ENCODE results near the gene UGT1A9. TPM values are rescaled to one million over a fixed set of nuclear protein-coding genes. Genes with fewer than 3 reads are reported as not detected.

The UGT1A9 gene
- total and polyA plus RNA-seq, 2 of the 4 experiments (the other 2 are of a cell fraction): not detected

DNA sequence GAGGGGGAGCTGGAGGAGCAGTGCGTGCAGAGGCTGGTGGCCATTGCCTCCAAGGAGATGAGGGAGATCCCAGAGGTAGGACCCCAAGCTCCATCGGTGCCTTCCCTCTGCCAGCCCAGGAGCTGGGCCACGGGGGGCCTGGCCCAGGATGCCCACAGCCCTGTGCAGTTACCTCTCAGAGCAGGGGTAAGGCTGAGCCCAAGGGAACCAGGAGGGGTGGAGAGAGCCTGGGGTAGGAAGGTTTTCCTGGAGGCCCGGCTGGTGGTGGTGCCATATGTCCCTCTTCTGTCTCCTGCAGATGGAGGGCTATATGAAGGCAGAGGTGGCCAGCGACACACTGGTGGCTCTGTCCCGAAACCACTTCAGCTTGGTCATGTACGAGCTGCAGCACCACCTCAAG is 117.9 kb downstream of the UGT1A9 start:
- H3K27ac ChIP-seq (ENCODE audit: insufficient read depth, low read length): no peak overlapping the region
- H3K4ac ChIP-seq (ENCODE audit: low read depth, low read length): no peak overlapping the region
- BruUV-seq (replicated peaks): no TSS peak
- dilution Hi-C loops (cut with HindIII; ENCODE audit: low sequenced_read_pairs, unreplicated experiment) (no loop called here), in situ Hi-C loops (cut with MboI; ENCODE audit: low sequenced_read_pairs) (no loop called here), intact Hi-C loops (cut with micrococcal nuclease) (no loop called here)
- H2BK5ac ChIP-seq (ENCODE audit: low read depth, low read length, poor library complexity, severe bottlenecking): no peak overlapping the region
- DNase-seq (no peak), ATAC-seq (ENCODE audit: low read depth) (no peak)
- H4K5ac ChIP-seq (ENCODE audit: low read depth, low read length): no peak overlapping the region
- no peak overlapping the region for H2BK120ac ChIP-seq (ENCODE audit: low read depth, low read length)
- H3K9me3 ChIP-seq (ENCODE audit: control insufficient read depth, insufficient read depth, low read length): no peaks in the 10 kb centered on the region
- TF ChIP-seq BHLHE40 (IDR thresholded peaks at IDR 0.05; ENCODE audit: low read depth, low read length): no peak
- no peak for TF ChIP-seq POLR2A (IDR thresholded peaks at IDR 0.05; ENCODE audit: low read depth, low read length)
- no peak for TF ChIP-seq FOS (IDR thresholded peaks at IDR 0.05; ENCODE audit: low read depth, low read length)
- TF ChIP-seq MAFK (IDR thresholded peaks at IDR 0.05; ENCODE audit: low read depth, low read length): no peak
- H3K23ac ChIP-seq (ENCODE audit: low read depth, low read length): no peak overlapping the region
- H3K4me2 ChIP-seq (ENCODE audit: low read depth, low read length): no peak overlapping the region
- ChIA-PET CTCF (no interaction called here), POLR2A (ENCODE audit: unreplicated experiment) (no interaction called here)
- no peak overlapping the region for H3K56ac ChIP-seq (ENCODE audit: extremely low read depth, insufficient read depth, low read length)
- H4K20me1 ChIP-seq (ENCODE audit: insufficient read depth, low read length): no peaks in the 10 kb centered on the region
- no peak overlapping the region for H2AK9ac ChIP-seq (replicated peaks; ENCODE audit: low read depth, low read length, poor library complexity)
- H2AFZ ChIP-seq (replicated peaks; ENCODE audit: low read length, poor library complexity): peak overlapping the region; percentile 4
- H4K91ac ChIP-seq (ENCODE audit: insufficient read depth, low read depth, low read length): no peak overlapping the region
- H4K8ac ChIP-seq (ENCODE audit: low read depth in 2 of 2, low read length in 2 of 2): no peak overlapping the region
- H3K4me1 ChIP-seq (ENCODE audit: control insufficient read depth, insufficient read depth, low read length): no peaks in the 10 kb centered on the region
- WGBS, 2 experiments (ENCODE audit: extremely low coverage in 2 of 2, insufficient read length in 1 of 2): 73% methylated on average over 6 of the region's 7 CpGs; no CpG with 5 or more reads in 1 of the 2 experiments
- H3K9me1 ChIP-seq (ENCODE audit: insufficient read depth, low read length): no peaks in the 10 kb centered on the region
- H3K79me1 ChIP-seq (ENCODE audit: low read depth in 1 of 2, low read length in 2 of 2): no peaks in the 10 kb centered on the region
- H2BK20ac ChIP-seq (ENCODE audit: low read depth, low read length): no peak overlapping the region
- H3K9ac ChIP-seq (ENCODE audit: low read depth, low read length): no peak overlapping the region
- H3K18ac ChIP-seq (ENCODE audit: low read depth, low read length): no peak overlapping the region
- no peak overlapping the region for H3K14ac ChIP-seq (replicated peaks; ENCODE audit: low read depth, low read length)
- H3K4me3 ChIP-seq (ENCODE audit: insufficient read depth, low read depth, low read length): no peak overlapping the region
- H3K36me3 ChIP-seq (ENCODE audit: control insufficient read depth, insufficient read depth, low read length): no peaks in the 10 kb centered on the region
- H2BK15ac ChIP-seq (ENCODE audit: low read depth, low read length): no peak overlapping the region
- no peak overlapping the region for H2AK5ac ChIP-seq (ENCODE audit: low read depth, low read length)
- H3K27me3 ChIP-seq (ENCODE audit: control insufficient read depth, insufficient read depth, low read length): peaks cover 3% of the 10 kb centered on the region
